ELF-1 (cell line): ENCODE data around the gene POLR3B.

Experiments used
- DNase-seq: peaks from one replicate; pipeline ENCODE4 v3.0.0-alpha.2; 2016; ENCODE audit warnings: low read depth, low spot score

Gene POLR3B

GRCh38 chr12:106412563-106412962 lies 55.0 kb downstream of the POLR3B start:
- no peak for DNase-seq

DNA sequence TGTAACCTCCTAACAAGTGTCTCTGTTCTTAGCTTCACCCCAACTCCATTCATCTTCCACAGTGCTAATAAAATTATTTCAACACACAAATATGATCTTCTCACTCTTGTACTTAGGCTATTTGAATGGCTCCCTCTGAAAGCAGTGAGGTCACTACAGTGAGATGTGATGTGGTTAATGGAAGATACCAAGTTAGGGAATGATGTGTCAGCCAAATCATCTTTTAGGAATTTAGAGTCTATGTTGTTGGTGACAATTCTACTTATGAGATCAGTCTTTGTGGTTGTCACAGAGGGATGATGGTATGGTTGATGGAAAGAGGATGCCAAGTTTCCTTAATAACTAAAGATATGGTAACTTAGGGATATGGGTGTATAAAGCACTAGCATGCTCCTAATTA lies 57.6 kb downstream of the POLR3B start:
- DNase-seq, result no peak

- DNase-seq, result peak; percentile 5
These were observed 58.7 kb downstream of the POLR3B start for GRCh38 chr12:106416273-106416672.

GRCh38 chr12:106417926-106418910 lies 60.7 kb downstream of the POLR3B start:
- DNase-seq, result no peak

DNA sequence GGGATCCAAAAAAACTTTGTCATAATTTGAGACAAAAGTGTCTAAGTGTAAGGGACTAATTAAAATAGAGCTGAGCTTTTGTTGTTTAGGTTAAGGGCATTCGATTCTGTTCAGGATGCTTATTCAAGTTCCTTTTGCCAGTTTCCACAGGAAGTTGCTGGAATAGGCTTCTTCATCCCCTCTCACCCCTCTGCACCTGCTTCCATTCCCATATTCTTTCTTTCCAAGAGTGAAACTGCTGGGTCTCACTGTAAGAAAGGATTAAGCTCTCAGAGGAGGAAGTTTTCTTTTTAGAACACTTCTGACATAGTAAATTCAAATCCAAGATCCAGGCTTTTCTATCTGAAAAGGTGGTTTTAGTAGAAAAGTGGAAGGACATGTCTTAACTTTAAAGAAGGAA lies 61.4 kb downstream of the POLR3B start:
- no peak for DNase-seq

- no peak for DNase-seq
These were observed 65.7 kb downstream of the POLR3B start for GRCh38 chr12:106423291-106423690.

- DNase-seq, result peak; percentile 4
These were observed 67.6 kb downstream of the POLR3B start for GRCh38 chr12:106425061-106425702.

- DNase-seq, result no peak
These were observed 70.4 kb downstream of the POLR3B start for GRCh38 chr12:106427917-106428316.

DNA sequence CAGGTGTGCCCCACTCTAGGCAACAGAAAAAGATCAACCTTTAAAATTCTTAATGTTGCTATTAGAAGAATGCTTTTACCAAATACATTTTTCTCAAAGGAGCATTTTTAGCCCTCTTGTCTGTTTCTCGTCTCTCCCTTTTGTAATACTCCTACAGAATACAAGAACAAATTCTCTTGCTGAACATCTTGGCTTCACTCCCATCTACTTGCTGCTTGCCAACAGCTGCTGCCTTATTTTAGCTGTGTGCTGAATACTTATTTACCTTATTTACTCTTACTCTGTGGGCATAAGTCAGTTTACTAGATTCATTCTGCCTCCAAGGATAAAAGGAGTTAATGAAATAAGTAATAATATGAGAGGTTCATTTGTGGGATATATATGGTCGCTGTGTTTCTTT lies 70.8 kb downstream of the POLR3B start:
- DNase-seq, result no peak

GRCh38 chr12:106429043-106429552 lies 71.5 kb downstream of the POLR3B start:
- DNase-seq, result no peak

- no peak for DNase-seq
These were observed 72.1 kb downstream of the POLR3B start for GRCh38 chr12:106429636-106430035.

DNA sequence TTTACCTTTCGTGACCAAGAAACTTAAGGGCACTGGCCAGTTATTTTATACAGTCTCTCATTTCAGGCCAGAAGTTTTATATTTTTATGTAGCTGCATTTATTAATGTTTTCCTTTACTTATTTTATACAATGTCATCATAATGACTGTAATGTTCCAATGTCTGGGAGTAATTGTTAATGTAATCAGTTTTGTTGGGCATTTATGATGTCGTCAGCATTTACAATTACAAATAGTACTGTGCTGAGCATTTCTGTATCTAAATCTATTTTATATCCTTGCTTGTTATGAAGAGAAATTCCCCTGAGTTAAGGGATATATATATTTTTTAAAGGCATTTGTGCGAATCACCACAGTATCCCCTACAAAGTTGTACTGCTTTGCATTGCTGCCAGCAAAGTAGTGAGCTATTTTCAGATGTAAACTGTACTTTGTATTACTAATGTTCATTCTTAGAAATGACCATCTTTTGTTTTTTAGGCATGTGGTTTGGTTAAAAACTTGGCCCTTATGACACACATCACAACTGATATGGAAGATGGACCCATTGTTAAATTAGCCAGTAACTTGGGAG lies 74.4 kb downstream of the POLR3B start:
- DNase-seq, result no peak

DNA sequence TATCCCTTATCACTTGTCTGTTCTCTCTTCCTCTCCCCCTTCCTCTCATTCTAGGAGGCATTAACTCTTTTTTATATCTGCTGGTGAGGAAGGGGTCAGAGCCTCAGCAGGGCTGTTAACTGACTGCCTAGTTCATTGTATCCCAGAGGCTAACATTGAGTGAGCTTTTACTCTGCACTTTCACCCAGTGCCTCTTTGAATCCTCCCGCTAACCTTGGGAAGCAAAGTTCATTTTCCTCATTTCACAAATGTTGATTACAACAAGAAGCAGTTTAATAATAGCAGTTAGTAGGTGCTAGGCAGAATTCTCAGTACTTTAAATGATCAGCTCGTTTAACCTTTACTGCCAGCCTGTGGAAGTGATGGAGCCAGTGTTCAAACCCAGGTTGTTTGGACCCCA lies 75.5 kb downstream of the POLR3B start:
- DNase-seq, result no peak

DNA sequence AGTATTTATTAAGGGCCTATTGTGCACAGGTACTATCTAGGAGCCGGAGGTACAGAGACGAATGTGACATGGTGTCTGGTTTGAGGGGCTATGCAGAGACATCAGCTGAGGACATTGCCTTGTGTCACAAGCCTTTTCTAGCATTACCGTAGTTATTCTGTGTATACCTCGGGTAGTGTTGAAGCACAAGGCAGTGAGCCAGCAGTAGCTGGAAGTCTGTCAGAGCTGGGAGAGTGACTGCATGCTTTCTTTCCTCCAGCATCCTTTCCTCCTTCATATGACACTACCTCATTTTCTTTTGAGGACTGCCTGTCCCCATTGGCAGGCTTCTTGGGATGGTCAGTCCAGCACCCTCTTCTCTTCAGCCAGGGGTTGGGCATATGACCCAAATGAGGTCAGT lies 77.0 kb downstream of the POLR3B start:
- DNase-seq, result no peak

DNA sequence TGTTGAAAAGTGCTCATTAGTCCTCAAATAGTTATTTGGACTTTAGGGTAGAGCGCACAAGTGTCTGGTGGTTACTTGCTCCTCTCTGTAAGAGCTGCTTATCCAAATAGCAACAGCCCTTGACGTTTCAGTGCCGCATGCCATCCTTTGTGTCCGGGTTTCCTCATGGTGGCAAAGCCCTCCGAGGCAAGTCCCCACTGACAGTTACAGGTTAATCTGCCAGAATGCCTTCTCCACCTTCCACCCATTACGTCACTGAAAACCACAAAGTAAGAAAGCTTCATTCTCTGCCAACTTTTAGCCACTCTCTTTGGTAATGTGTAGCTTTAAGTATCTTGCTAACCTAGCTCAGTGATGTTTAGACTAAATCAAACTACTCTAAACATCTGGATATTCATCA lies 78.6 kb downstream of the POLR3B start:
- no peak for DNase-seq

DNA sequence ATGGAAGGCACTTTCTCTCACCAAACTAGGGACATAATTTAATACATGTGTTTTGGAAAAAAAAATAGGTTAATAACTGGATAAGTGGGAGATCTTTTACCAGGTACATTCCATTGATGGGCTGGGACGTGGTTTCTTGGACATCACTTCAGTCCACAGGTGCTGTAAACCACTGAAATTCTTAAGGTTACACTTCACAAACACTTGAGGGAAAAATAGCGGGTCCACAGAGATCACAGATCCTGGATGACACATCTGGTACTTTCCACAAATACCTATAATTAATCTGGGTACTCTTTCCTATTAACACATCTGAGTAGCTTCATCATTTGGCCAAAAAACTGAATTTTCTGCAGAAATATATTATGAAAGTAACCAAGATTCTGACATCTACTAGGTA lies 85.0 kb downstream of the POLR3B start:
- no peak for DNase-seq

DNA sequence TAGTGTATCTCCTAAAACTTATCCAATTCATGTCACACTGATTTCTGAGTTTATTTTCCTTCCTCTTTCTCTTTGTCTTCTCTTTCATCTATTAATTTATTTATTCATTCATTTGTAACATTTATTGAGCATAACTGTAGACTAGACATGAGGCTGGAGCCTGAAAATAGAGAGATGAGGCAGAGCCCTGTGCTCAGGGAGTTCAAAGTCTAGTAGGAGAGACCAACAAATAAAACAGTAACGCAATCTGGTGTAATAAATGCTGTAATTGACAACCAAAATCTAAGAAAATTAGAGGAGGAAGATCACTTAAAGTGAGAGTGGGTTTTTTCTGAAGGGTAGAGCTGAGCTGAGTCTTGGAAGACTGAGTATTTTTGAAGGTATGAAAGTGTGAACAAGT lies 87.5 kb downstream of the POLR3B start:
- DNase-seq, result no peak

- no peak for DNase-seq
These were observed 88.4 kb downstream of the POLR3B start for GRCh38 chr12:106445959-106446358.

DNA sequence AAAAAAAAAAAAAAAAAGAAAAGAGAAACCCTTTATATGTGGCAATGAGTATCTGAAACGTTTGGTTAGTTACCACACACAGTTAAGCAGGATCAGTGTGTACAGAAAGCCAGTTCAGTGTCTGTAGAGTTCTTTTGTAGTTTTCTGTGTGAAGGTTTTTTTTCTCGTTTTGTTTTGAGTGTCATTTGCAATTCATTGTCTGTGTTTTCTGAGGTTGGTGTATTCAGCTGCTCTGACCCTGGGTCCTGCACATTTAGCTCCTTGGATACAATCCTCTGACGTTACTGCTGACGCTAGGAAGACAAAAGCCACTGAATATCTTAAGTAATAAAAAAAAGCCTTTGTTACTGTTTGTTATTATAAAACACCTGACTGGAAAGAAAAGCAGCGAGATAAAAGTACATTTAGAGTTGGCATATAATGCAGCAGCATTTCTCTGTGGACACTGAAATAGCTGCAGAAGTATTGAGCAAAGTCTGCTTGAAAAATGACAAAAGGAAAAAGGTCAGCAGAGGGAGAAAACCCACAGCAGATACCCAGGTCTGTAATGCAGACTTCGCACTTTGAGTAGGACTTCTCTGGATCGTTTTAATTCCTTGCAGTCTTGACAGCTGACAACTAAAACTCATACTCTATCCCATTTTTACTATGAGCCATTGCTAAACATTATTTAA lies 89.0 kb downstream of the POLR3B start:
- no peak for DNase-seq

- no peak for DNase-seq
These were observed 94.8 kb downstream of the POLR3B start for GRCh38 chr12:106452309-106452708.

- no peak for DNase-seq
These were observed 97.6 kb downstream of the POLR3B start for GRCh38 chr12:106455111-106455510.

DNA sequence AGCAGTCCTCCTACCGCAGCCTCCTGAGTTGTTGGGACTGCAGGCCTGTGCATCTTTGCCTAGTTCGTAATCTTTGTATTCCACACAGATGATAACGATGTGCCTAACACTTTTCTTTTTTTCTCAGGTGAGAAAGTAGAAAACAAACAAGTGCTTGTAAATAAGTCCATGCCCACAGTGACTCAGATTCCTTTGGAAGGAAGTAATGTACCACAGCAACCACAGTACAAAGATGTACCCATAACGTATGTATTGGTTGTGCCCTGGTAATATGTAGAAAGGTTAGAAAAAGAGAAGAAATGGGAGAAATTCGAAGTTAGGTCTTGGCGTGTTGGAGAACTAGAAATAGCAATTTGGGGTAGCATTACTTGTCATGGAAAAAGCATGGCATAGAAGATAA lies 101.6 kb downstream of the POLR3B start:
- no peak for DNase-seq
